Karpas-422 (cell line): ENCODE results near the gene TLX1. TPM values are rescaled to one million over a fixed set of nuclear protein-coding genes. Genes with fewer than 3 reads are reported as not detected.

Experiments used
- DNase-seq: peaks from one replicate; pipeline ENCODE4 v3.0.0-alpha.2; 2015
- H2AFZ ChIP-seq: fragments of 200-600 bp; sonication (generic); 2 replicates; pipeline ENCODE4 v1.6.1; 2014; ENCODE audit warnings: antibody characterized with exemption, low read length, mixed read lengths
- H3K27ac ChIP-seq: fragments of 200-600 bp; sonication (generic); 2 replicates; pipeline ENCODE4 v1.5.1; 2014; ENCODE audit warnings: mild to moderate bottlenecking, low read length, moderate library complexity
- H3K27me3 ChIP-seq: fragments of 200-600 bp; sonication (generic); 2 replicates; pipeline ENCODE4 v1.6.1; 2014; ENCODE audit warnings: low read length, mixed read lengths
- H3K36me3 ChIP-seq: fragments of 200-600 bp; sonication (generic); 2 replicates; pipeline ENCODE4 v1.6.1; 2014; ENCODE audit warnings: low read length, mixed read lengths; ENCODE audit not compliant: insufficient read depth
- H3K4me1 ChIP-seq: fragments of 200-600 bp; sonication (generic); 2 replicates; pipeline ENCODE4 v1.6.1; 2014; ENCODE audit warnings: mild to moderate bottlenecking, low read length, mixed read lengths
- H3K4me2 ChIP-seq: fragments of 200-600 bp; sonication (generic); 2 replicates; pipeline ENCODE4 v1.6.1; 2014; ENCODE audit warnings: low read length, low read depth, mild to moderate bottlenecking; ENCODE audit not compliant: poor library complexity, severe bottlenecking
- H3K4me3 ChIP-seq: fragments of 200-600 bp; sonication (generic); 2 replicates; pipeline ENCODE4 v1.5.1; 2014; ENCODE audit warnings: mild to moderate bottlenecking, antibody characterized with exemption, low read length, mixed read lengths
- H3K79me2 ChIP-seq: fragments of 200-600 bp; sonication (generic); 2 replicates; pipeline ENCODE4 v1.6.1; 2014; ENCODE audit warnings: mild to moderate bottlenecking, low read length, mixed read lengths
- H3K9ac ChIP-seq: fragments of 200-600 bp; sonication (generic); 2 replicates; pipeline ENCODE4 v1.6.0; 2014; ENCODE audit warnings: low read length
- H3K9me2 ChIP-seq: fragments of 200-600 bp; sonication (generic), shearing (Covaris generic); replicated peaks from 2 replicates; pipeline ENCODE4 v1.6.0; 2014; ENCODE audit warnings: mild to moderate bottlenecking, low read length, moderate library complexity; ENCODE audit not compliant: insufficient read depth
- H3K9me3 ChIP-seq: fragments of 300-700, 200-600 bp; sonication (generic); 2 replicates; pipeline ENCODE4 v1.6.1; 2014; ENCODE audit warnings: low read length, mixed read lengths
- H4K20me1 ChIP-seq: fragments of 200-600 bp; sonication (generic); 2 replicates; pipeline ENCODE4 v1.6.1; 2014; ENCODE audit warnings: mild to moderate bottlenecking, antibody characterized with exemption, low read length, low read depth; ENCODE audit not compliant: insufficient read depth
- total RNA-seq: library from RNA; depleted of rRNA; stranded (reverse); fragments of >200 nt; shearing (Covaris generic); gene quantifications from 2 replicates; pipeline ENCODE4 v1.2.3, GENCODE V29; 2014; ENCODE audit warnings: low replicate concordance

The TLX1 gene
- total RNA-seq, 1 experiment from 2014 or later: not detected

DNA sequence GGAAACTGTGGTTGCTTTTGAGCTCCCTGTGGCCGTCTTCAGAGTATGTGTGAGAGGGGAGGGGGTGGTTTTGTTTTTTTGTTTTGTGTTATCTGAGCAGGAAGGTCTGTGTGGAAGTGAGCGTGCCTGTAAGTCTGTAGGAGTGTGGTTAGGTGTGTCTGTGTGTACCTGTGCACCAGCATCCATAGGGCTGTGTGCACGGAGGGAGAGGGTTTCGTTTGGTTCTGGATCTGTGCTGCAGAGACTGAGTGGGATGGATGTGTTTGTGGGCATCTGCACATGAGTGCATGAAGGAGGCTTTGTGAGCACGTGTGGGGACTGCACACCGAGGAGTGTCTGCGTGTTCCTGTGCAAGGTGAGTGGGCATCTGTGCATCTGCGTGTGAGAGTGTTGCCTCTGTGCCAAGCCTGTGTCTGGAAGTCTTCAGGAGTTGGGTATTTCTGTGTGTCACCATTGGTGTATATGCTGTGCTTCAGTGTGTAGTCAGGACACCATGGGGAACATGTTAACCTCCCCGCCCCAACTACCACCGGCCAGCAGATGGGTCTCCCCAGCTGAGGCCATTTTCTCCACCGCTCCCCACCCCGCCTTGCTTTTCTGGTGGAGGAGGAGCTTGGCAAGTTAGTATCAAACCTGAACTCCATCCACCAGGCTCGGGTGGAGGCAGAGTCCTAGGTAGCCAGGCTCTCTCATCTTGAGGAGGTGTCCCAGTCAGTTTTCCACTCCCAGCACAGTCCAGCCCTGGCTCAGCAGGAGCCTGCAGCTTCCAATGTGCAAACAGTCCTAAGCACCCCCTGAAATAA is 7.1 kb upstream of the TLX1 start:
- no peak overlapping the region for H3K4me3 ChIP-seq
- no peaks in the 10 kb centered on the region for H3K9me3 ChIP-seq
- no peaks in the 10 kb centered on the region for H4K20me1 ChIP-seq
- H2AFZ ChIP-seq: no peak overlapping the region
- no peak overlapping the region for H3K27ac ChIP-seq
- H3K36me3 ChIP-seq: no peaks in the 10 kb centered on the region
- no peaks in the 10 kb centered on the region for H3K79me2 ChIP-seq
- no peaks in the 10 kb centered on the region for H3K27me3 ChIP-seq
- H3K9me2 ChIP-seq: no peaks in the 10 kb centered on the region
- no peak overlapping the region for H3K9ac ChIP-seq
- H3K4me1 ChIP-seq: no peaks in the 10 kb centered on the region
- DNase-seq: no peak
- no peak overlapping the region for H3K4me2 ChIP-seq

GRCh38 chr10:101124933-101125332 is 6.2 kb upstream of the TLX1 start:
- H4K20me1 ChIP-seq: no peaks in the 10 kb centered on the region
- no peak overlapping the region for H3K9ac ChIP-seq
- no peak overlapping the region for H3K27ac ChIP-seq
- no peaks in the 10 kb centered on the region for H3K27me3 ChIP-seq
- H3K4me3 ChIP-seq: no peak overlapping the region
- H3K79me2 ChIP-seq: no peaks in the 10 kb centered on the region
- H3K4me2 ChIP-seq: no peak overlapping the region
- no peak overlapping the region for H2AFZ ChIP-seq
- H3K36me3 ChIP-seq: no peaks in the 10 kb centered on the region
- H3K4me1 ChIP-seq: no peaks in the 10 kb centered on the region
- H3K9me3 ChIP-seq: no peaks in the 10 kb centered on the region
- no peaks in the 10 kb centered on the region for H3K9me2 ChIP-seq
- DNase-seq: no peak

DNA sequence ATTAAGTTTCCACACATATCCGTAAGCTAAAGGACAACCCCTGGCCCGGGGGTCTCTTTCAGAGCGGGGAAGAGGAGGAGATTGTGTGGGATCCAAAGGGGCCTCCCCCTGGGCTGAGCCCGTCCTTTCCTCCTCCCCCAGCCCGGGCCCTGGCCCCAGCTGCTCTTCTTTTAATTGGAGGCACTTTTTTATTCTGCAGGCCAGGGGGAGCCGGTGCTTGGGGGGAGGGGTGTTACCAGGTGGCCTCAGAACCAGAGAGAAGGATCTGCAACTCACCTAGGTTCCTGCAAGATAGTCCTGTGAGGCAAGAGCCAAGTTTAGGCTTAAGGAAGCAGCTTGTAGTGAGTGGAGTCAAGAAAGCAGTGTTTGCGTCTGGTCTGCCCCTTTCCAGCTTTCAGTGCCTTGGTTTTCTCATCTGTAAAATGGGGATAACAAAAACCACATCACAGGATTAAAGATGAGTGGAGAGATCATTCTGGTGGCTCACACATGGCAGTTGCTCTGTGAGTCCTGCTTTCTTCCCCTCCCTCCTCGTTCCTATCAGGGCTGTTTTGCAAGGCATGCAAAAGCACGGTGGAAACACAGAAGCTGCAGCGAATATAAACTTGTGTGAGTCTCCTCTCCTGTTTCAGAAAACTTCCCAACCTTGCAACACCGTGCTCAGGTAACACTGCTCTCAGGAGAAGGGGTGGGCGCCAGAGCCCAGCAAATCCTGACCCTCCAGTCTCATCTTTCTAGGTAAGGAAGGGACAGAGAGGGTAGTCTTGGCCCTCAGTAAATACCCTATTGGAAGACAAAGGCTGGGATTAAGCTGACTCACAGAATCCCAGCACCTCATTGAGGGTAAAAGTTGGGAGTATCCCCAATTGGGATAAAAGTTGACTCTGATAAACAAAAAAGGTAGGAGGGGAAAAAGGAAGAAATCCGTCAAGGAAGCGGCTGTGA is 4.1 kb upstream of the TLX1 start:
- no peak overlapping the region for H2AFZ ChIP-seq
- H3K79me2 ChIP-seq: no peaks in the 10 kb centered on the region
- DNase-seq: no peak
- no peaks in the 10 kb centered on the region for H3K9me2 ChIP-seq
- no peaks in the 10 kb centered on the region for H3K4me1 ChIP-seq
- no peaks in the 10 kb centered on the region for H3K36me3 ChIP-seq
- H3K9ac ChIP-seq: no peak overlapping the region
- H3K4me3 ChIP-seq: no peak overlapping the region
- no peak overlapping the region for H3K4me2 ChIP-seq
- no peaks in the 10 kb centered on the region for H3K9me3 ChIP-seq
- H3K27ac ChIP-seq: no peak overlapping the region
- no peaks in the 10 kb centered on the region for H4K20me1 ChIP-seq
- no peaks in the 10 kb centered on the region for H3K27me3 ChIP-seq

DNA sequence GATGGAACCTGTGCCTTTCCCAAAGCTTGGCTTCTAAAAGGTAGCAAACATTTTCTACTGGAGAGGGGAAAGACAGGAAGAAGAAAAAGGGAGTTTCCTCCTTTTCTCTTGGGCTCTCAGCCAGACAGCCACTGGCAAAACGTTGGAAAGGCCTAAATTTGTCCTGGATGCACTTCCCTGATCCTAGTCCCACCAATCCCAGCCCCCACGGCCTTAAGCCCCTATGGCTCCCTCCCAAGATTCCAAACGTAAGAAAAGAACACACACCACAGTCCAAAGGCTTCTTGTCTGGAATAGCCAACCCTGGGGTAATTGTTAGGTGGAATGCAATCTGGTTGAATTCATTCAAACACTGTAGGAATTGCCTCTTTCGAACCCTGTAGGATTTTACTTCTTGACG is 959 bp upstream of the TLX1 start:
- Histone ChIP-seq H3K9ac (no peak overlapping the region), H3K79me2 (no peaks in the 10 kb centered on the region), H3K27ac (no peak overlapping the region), H3K27me3 (no peaks in the 10 kb centered on the region), H2AFZ (no peak overlapping the region), H3K9me2 (no peaks in the 10 kb centered on the region), H3K4me1 (no peaks in the 10 kb centered on the region), H3K4me2 (no peak overlapping the region), H4K20me1 (no peaks in the 10 kb centered on the region), H3K4me3 (no peak overlapping the region), H3K36me3 (no peaks in the 10 kb centered on the region), H3K9me3 (no peaks in the 10 kb centered on the region)
- DNase-seq: no peak

DNA sequence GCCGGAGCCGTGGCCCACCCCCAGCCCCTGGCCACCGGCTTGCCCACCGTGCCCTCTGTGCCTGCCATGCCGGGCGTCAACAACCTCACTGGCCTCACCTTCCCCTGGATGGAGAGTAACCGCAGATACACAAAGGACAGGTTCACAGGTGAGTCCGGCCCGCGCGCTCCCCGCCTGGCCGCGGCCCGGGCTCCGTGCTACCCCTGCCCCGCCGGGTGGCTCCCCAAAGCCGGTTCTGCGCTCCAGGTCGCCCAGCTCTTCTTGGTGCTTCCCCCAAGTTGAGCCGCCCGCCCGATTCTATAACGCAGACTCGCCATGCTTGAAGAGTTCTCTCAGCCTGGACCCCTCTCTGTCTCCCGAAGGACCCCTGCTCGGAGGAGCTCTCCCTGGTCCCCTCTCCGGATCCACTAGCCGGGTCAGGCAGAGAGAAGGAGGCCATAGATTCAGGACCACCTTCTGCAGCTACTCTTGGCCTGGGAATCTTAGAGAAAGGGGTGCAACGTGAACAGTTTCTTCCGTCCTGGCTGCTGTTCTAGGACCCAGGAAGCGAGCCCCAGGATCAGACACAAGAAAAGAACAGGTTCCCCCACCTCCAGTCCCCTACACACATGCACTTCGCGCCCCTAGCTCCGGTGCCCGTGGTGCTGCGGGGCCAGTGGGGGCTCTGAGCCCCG is 999 bp downstream of the TLX1 start:
- DNase-seq: no peak
- Histone ChIP-seq H4K20me1 (no peaks in the 10 kb centered on the region), H3K27ac (no peak overlapping the region), H3K9ac (no peak overlapping the region), H3K27me3 (no peaks in the 10 kb centered on the region), H3K36me3 (no peaks in the 10 kb centered on the region), H3K4me2 (no peak overlapping the region), H3K4me3 (no peak overlapping the region), H3K9me2 (no peaks in the 10 kb centered on the region), H2AFZ (no peak overlapping the region), H3K9me3 (no peaks in the 10 kb centered on the region), H3K79me2 (no peaks in the 10 kb centered on the region), H3K4me1 (no peaks in the 10 kb centered on the region)

DNA sequence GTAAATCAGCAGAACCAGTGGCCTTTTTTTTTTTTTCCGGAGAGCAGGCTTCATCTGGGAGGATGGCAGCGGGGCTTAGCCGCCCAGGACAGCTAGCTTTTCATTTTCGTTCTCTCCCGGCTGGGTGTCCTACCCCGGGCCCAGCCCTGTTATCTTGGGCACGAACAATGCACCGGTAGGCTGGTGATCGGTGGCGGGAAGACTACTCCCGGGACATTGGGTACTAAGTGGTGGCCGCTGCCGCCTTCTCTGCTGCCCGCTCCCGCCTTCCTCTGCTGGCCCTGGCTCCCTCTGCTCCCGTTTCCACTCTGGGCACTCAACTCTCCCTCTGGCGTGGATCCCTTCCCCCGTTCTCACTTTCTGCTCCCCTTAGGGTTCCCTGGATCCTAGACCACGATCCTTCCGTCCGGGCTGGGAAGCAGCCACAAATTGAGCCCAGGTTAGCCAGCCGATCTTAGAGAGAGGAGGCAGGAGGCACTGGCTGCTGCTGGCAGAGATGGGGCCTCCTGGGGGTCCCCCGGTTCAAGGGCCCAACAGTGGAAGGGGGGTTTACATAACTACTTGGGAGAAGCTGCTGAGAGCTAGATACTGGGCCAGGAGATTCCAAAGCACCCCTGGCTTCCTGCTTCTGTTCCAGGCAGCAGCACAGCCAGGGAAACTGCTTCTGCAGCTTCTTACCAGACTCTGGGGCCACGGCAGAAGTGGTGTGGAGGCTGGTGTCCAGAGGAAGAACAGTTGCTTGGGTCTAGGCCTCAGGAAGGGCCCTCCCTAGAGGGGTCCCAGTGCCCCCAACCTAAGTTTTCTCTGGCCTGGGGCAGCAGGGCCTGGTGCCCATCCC is 1.8 kb downstream of the TLX1 start:
- H3K4me3 ChIP-seq: no peak overlapping the region
- no peak overlapping the region for H3K9ac ChIP-seq
- no peaks in the 10 kb centered on the region for H3K27me3 ChIP-seq
- H3K79me2 ChIP-seq: no peaks in the 10 kb centered on the region
- H3K4me2 ChIP-seq: no peak overlapping the region
- H3K27ac ChIP-seq: no peak overlapping the region
- no peak for DNase-seq
- no peaks in the 10 kb centered on the region for H3K36me3 ChIP-seq
- no peaks in the 10 kb centered on the region for H4K20me1 ChIP-seq
- H3K4me1 ChIP-seq: no peaks in the 10 kb centered on the region
- no peaks in the 10 kb centered on the region for H3K9me2 ChIP-seq
- no peak overlapping the region for H2AFZ ChIP-seq
- no peaks in the 10 kb centered on the region for H3K9me3 ChIP-seq

- H4K20me1 ChIP-seq: no peaks in the 10 kb centered on the region
- H3K9ac ChIP-seq: no peak overlapping the region
- H3K4me3 ChIP-seq: no peak overlapping the region
- no peak for DNase-seq
- no peaks in the 10 kb centered on the region for H3K27me3 ChIP-seq
- no peak overlapping the region for H3K27ac ChIP-seq
- H2AFZ ChIP-seq: no peak overlapping the region
- no peaks in the 10 kb centered on the region for H3K36me3 ChIP-seq
- H3K9me3 ChIP-seq: no peaks in the 10 kb centered on the region
- no peaks in the 10 kb centered on the region for H3K4me1 ChIP-seq
- no peaks in the 10 kb centered on the region for H3K9me2 ChIP-seq
- no peak overlapping the region for H3K4me2 ChIP-seq
- no peaks in the 10 kb centered on the region for H3K79me2 ChIP-seq
These were observed 2.6 kb downstream of the TLX1 start for GRCh38 chr10:101133489-101134298.
